Mesenchymal stem cell (in vitro differentiated cells and primary cell): Measurements from ENCODE around the gene MYL2.

Source experiments
- DNase-seq: peaks from one replicate; pipeline ENCODE4 v3.0.0-alpha.2; 2013
- H2AFZ ChIP-seq: one replicate; pipeline ENCODE4 v1.6.1; 2013; ENCODE audit warnings: low read depth, mild to moderate bottlenecking, control low read depth, inconsistent platforms, low read length, moderate library complexity
- H2AK5ac ChIP-seq: 2 replicates; pipeline ENCODE4 v1.6.1; 2013; ENCODE audit warnings: low read length, moderate library complexity, mild to moderate bottlenecking, inconsistent platforms; ENCODE audit not compliant: severe bottlenecking
- H2BK120ac ChIP-seq: one replicate; pipeline ENCODE4 v1.6.1; 2013; ENCODE audit warnings: low read depth, mild to moderate bottlenecking, inconsistent platforms, low read length, moderate library complexity
- H2BK12ac ChIP-seq, 2 experiments: one replicate each; pipeline ENCODE4 v1.6.1; 2013; ENCODE audit warnings: inconsistent platforms in 2 of 2, low read length in 2 of 2, mild to moderate bottlenecking in 2 of 2, moderate library complexity in 2 of 2, control low read depth in 1 of 2
- H2BK15ac ChIP-seq: one replicate; pipeline ENCODE4 v1.6.1; 2013; ENCODE audit warnings: mild to moderate bottlenecking, low read depth, inconsistent platforms; ENCODE audit not compliant: poor library complexity, severe bottlenecking
- H2BK5ac ChIP-seq: 2 replicates; pipeline ENCODE4 v1.6.1; 2013; ENCODE audit warnings: low read depth, mild to moderate bottlenecking, low read length, control low read depth, inconsistent platforms; ENCODE audit not compliant: poor library complexity, severe bottlenecking
- H3K14ac ChIP-seq, 2 experiments: one replicate each; pipeline ENCODE4 v1.6.1; 2013; ENCODE audit warnings: inconsistent platforms in 2 of 2, low read length in 2 of 2, control low read depth in 1 of 2, mild to moderate bottlenecking in 1 of 2, moderate library complexity in 1 of 2
- H3K18ac ChIP-seq, 2 experiments: one replicate each; pipeline ENCODE4 v1.6.1; 2013; ENCODE audit warnings: inconsistent platforms in 2 of 2, low read length in 2 of 2, control low read depth in 1 of 2, low read depth in 1 of 2, mild to moderate bottlenecking in 1 of 2
- H3K23ac ChIP-seq, 2 experiments: one replicate each; pipeline ENCODE4 v1.6.1; 2013; ENCODE audit warnings: inconsistent platforms in 2 of 2, low read length in 2 of 2, mild to moderate bottlenecking in 2 of 2, moderate library complexity in 2 of 2, control low read depth in 1 of 2
- H3K27ac ChIP-seq: 2 replicates; pipeline ENCODE4 v1.5.1; 2013; ENCODE audit warnings: mild to moderate bottlenecking, moderate library complexity, low read length, control low read depth, inconsistent platforms; ENCODE audit not compliant: poor library complexity, severe bottlenecking
- H3K27me3 ChIP-seq, 2 experiments: 2 replicates each; pipeline versions ENCODE4 v1.6.1 to v1.7.0; 2013; ENCODE audit warnings: low read length in 2 of 2, mild to moderate bottlenecking in 2 of 2, moderate library complexity in 2 of 2, control low read depth in 1 of 2, inconsistent platforms in 1 of 2; ENCODE audit not compliant: control insufficient read depth in 1 of 2, insufficient read depth in 1 of 2
- H3K36me3 ChIP-seq, 2 experiments: 2 replicates each; pipeline versions ENCODE4 v1.6.1 to v1.7.0; 2013; ENCODE audit warnings: low read length in 2 of 2, control low read depth in 1 of 2, inconsistent platforms in 1 of 2, low read depth in 1 of 2, mild to moderate bottlenecking in 1 of 2; ENCODE audit not compliant: insufficient read depth in 2 of 2, control insufficient read depth in 1 of 2
- H3K4ac ChIP-seq, 2 experiments: one replicate each; pipeline ENCODE4 v1.6.1; 2013; ENCODE audit warnings: inconsistent platforms in 2 of 2, low read length in 2 of 2, mild to moderate bottlenecking in 2 of 2, moderate library complexity in 2 of 2, control low read depth in 1 of 2, low read depth in 1 of 2
- H3K4me1 ChIP-seq: 2 replicates; pipeline ENCODE4 v1.6.1; 2013; ENCODE audit warnings: low read depth, low read length, control low read depth; ENCODE audit not compliant: control insufficient read depth, insufficient read depth
- H3K4me2 ChIP-seq: 2 replicates; pipeline ENCODE4 v1.6.1; 2013; ENCODE audit warnings: low read length, mild to moderate bottlenecking, inconsistent platforms; ENCODE audit not compliant: poor library complexity, severe bottlenecking
- H3K4me3 ChIP-seq, 2 experiments: 2 replicates each; pipeline versions ENCODE4 v1.5.1 to v1.7.0; 2013; ENCODE audit warnings: low read length in 2 of 2, mild to moderate bottlenecking in 2 of 2, control low read depth in 1 of 2, low read depth in 1 of 2; ENCODE audit not compliant: insufficient read depth in 1 of 2
- H3K79me1 ChIP-seq: replicated peaks from 2 replicates; pipeline ENCODE4 v1.6.1; 2013; ENCODE audit warnings: mild to moderate bottlenecking, control low read depth, low read length, inconsistent platforms; ENCODE audit not compliant: poor library complexity, severe bottlenecking
- H3K9ac ChIP-seq: 2 replicates; pipeline ENCODE4 v1.7.0; 2013; ENCODE audit warnings: mild to moderate bottlenecking, low read length, moderate library complexity
- H3K9me3 ChIP-seq: 2 replicates; pipeline ENCODE4 v1.7.0; 2013; ENCODE audit warnings: mild to moderate bottlenecking, low read length; ENCODE audit not compliant: control insufficient read depth
- H4K8ac ChIP-seq: one replicate; pipeline ENCODE4 v1.6.1; 2013; ENCODE audit warnings: inconsistent platforms, mild to moderate bottlenecking, low read length, moderate library complexity
- H4K91ac ChIP-seq: one replicate; pipeline ENCODE4 v1.6.1; 2013; ENCODE audit warnings: mild to moderate bottlenecking, low read length, inconsistent platforms
- WGBS: methylation state at CpG from one replicate; pipeline ENCODE4 v1.1.7; 2013; ENCODE audit warnings: mixed read lengths; 5-methylcytosine and 5-hydroxymethylcytosine counted together

The MYL2 gene

DNA sequence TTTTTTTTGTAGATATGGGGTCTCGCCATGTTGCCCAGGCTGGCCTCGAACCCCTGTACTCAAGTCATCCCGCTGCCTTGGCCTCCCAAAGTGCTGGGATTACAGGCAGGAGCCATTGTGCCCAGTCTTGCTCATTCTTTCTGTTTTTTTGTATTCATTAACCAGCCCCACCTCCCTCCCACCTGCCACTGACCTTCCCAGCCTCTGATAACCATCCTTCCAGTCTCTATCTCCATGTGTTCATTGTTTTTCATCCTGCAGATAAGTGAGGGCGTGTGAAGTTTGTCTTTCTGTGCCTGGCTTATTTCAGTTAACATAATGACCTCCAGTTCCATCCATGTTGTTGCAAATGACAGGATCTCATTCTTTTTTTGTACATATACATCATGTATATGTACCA lies 19.0 kb downstream of the MYL2 start:
- H2BK12ac ChIP-seq: no peak overlapping the region
- no peak overlapping the region for H2AFZ ChIP-seq
- no peak overlapping the region for H4K91ac ChIP-seq
- 84% methylated on average over 3 of the region's 4 CpGs for WGBS
- H2BK120ac ChIP-seq: no peak overlapping the region
- H3K18ac ChIP-seq: no peak overlapping the region
- no peak overlapping the region for H3K4ac ChIP-seq
- H2BK5ac ChIP-seq: no peak overlapping the region
- no peak overlapping the region for H3K4me3 ChIP-seq
- no peak overlapping the region for H3K14ac ChIP-seq
- H4K8ac ChIP-seq: no peak overlapping the region
- H3K23ac ChIP-seq: no peak overlapping the region
- H3K36me3 ChIP-seq: no peaks in the 10 kb centered on the region
- no peak overlapping the region for H3K9ac ChIP-seq
- no peak overlapping the region for H3K27ac ChIP-seq
- no peak overlapping the region for H3K4me2 ChIP-seq
- H3K9me3 ChIP-seq: no peaks in the 10 kb centered on the region
- peaks cover 3 to 4% of the 10 kb centered on the region in 2 experiments for H3K27me3 ChIP-seq
- H2BK15ac ChIP-seq: no peak overlapping the region
- no peaks in the 10 kb centered on the region for H3K4me1 ChIP-seq
- H3K79me1 ChIP-seq: no peaks in the 10 kb centered on the region
- no peak for DNase-seq
- no peak overlapping the region for H2AK5ac ChIP-seq

DNA sequence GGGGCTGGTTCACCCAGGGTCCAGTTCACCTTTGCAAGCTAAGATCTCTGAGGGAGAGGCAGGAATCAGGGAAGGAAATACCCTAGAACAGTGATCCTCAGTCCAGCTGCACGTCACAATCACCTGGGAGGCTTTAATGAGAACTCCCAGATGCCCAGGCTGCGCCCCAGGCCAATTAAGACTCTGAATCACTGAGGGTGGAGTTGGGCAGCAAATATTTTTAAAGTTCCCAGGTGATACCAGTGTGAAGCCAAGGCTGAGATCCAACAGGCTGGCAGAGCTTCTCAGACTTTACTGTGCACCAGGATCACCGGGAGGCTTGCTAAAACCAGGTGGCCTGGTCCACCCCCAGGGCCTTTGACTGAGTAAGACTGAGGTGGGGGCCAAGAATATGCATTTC lies 23.8 kb downstream of the MYL2 start:
- H3K4ac ChIP-seq: no peak overlapping the region
- no peaks in the 10 kb centered on the region for H3K36me3 ChIP-seq
- H2BK12ac ChIP-seq: no peak overlapping the region
- no peak overlapping the region for H3K4me2 ChIP-seq
- 77% methylated on average over 3 of the region's 3 CpGs for WGBS
- H2AFZ ChIP-seq: no peak overlapping the region
- H3K9me3 ChIP-seq: no peaks in the 10 kb centered on the region
- H2AK5ac ChIP-seq: no peak overlapping the region
- H2BK120ac ChIP-seq: no peak overlapping the region
- H3K4me1 ChIP-seq: peaks cover 2% of the 10 kb centered on the region
- no peak overlapping the region for H3K23ac ChIP-seq
- no peak overlapping the region for H3K4me3 ChIP-seq
- DNase-seq: no peak
- no peak overlapping the region for H3K27ac ChIP-seq
- no peak overlapping the region for H4K91ac ChIP-seq
- H3K9ac ChIP-seq: no peak overlapping the region
- H2BK5ac ChIP-seq: no peak overlapping the region
- peaks cover 13 to 15% of the 10 kb centered on the region in 2 experiments for H3K27me3 ChIP-seq
- no peak overlapping the region for H2BK15ac ChIP-seq
- H3K18ac ChIP-seq: no peak overlapping the region
- no peak overlapping the region for H4K8ac ChIP-seq
- no peak overlapping the region for H3K14ac ChIP-seq
- no peaks in the 10 kb centered on the region for H3K79me1 ChIP-seq

DNA sequence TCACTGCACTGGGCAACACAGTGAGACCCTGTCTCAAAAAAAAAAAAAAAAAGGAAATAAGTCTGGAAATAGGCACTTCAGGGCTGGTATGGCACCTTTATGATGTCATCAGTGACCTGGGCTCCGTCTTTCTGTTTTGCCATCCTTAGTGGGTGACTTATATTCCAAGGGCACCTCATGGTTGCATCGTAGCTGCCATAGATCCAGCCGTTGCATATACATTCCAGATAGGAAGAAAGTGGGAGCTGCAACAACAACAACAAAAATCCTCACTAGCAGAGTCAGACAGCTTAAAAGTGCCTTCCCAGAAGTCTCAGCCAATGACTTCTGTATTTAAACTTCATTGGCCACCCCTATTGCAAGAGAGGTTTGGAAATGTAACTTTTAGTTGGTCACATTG lies 26.4 kb downstream of the MYL2 start:
- Histone ChIP-seq H3K18ac (no peak overlapping the region), H3K4me1 (peaks cover 2% of the 10 kb centered on the region), H3K27ac (no peak overlapping the region), H3K27me3 (peaks cover 18 to 31% of the 10 kb centered on the region in 2 experiments), H3K4me3 (no peak overlapping the region), H3K79me1 (no peaks in the 10 kb centered on the region), H3K36me3 (no peaks in the 10 kb centered on the region), H3K4me2 (no peak overlapping the region), H4K8ac (no peak overlapping the region), H3K9me3 (no peaks in the 10 kb centered on the region), H3K23ac (no peak overlapping the region), H4K91ac (no peak overlapping the region), H2BK120ac (no peak overlapping the region), H2BK12ac (no peak overlapping the region), H3K4ac (no peak overlapping the region), H3K14ac (no peak overlapping the region), H2BK15ac (no peak overlapping the region), H3K9ac (no peak overlapping the region), H2AFZ (peak overlapping the region; percentile 14), H2AK5ac (no peak overlapping the region), H2BK5ac (no peak overlapping the region)
- DNase-seq: no peak
- WGBS: 87% methylated on average over 3 of the region's 3 CpGs

DNA sequence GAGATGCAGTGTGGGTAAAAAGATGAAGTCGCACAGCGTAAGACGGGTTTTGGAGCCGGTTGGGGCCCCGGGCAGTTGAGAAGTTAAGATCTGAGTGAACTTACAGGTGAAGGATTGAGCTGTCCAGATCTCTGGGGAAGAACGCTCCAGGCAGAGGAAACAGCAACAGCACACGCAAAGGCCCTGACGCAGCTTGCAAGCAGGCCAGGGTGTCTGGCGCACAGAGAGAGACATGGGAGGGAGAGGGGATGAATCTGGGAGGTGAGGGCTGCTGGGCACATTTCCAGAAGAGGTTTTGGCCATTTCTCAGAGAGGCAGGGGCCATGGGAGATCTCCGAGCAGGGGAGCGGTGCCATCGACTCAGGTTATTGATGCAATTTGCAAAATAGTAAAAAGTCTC lies 31.0 kb downstream of the MYL2 start:
- no peak overlapping the region for H2AK5ac ChIP-seq
- no peaks in the 10 kb centered on the region for H3K36me3 ChIP-seq
- no peak overlapping the region for H3K9ac ChIP-seq
- H3K23ac ChIP-seq: no peak overlapping the region
- H2BK15ac ChIP-seq: no peak overlapping the region
- H3K18ac ChIP-seq: no peak overlapping the region
- H3K4me2 ChIP-seq: no peak overlapping the region
- H3K79me1 ChIP-seq: no peaks in the 10 kb centered on the region
- no peak overlapping the region for H3K27ac ChIP-seq
- no peak overlapping the region for H2BK5ac ChIP-seq
- no peak overlapping the region for H2AFZ ChIP-seq
- H2BK12ac ChIP-seq: no peak overlapping the region
- H3K4me1 ChIP-seq: no peaks in the 10 kb centered on the region
- H3K14ac ChIP-seq: no peak overlapping the region
- H4K91ac ChIP-seq: no peak overlapping the region
- H2BK120ac ChIP-seq: no peak overlapping the region
- H4K8ac ChIP-seq: no peak overlapping the region
- DNase-seq: no peak
- 89% methylated on average over 12 of the region's 12 CpGs for WGBS
- H3K4me3 ChIP-seq: no peak overlapping the region
- peaks cover 10 to 34% of the 10 kb centered on the region in 2 experiments for H3K27me3 ChIP-seq
- H3K4ac ChIP-seq: no peak overlapping the region
- no peaks in the 10 kb centered on the region for H3K9me3 ChIP-seq
